MG63 (cell line): ENCODE data around the gene PTGS1. TPM values are rescaled to one million over a fixed set of nuclear protein-coding genes. Genes with fewer than 3 reads are reported as not detected.
"Not testable (repeated sequence)": the region's sequence is repeated elsewhere in the genome, so short reads cannot be mapped to it uniquely, and the experiment has no call there.

Experiments
- DNase-seq: peaks from one replicate; pipeline ENCODE4 v3.0.0-alpha.2; 2020
- H3K27me3 ChIP-seq: fragments of 250-450 bp; sonication (Bioruptor Pico); 2 replicates; pipeline ENCODE4 v1.5.1; 2020; ENCODE audit warnings: mild to moderate bottlenecking, moderate library complexity
- H3K36me3 ChIP-seq: fragments of 250-450 bp; sonication (Bioruptor Pico); 2 replicates; pipeline ENCODE4 v1.5.1; 2020; ENCODE audit warnings: mild to moderate bottlenecking, moderate library complexity
- H3K4me3 ChIP-seq: fragments of 250-450 bp; sonication (Bioruptor Pico); 2 replicates; pipeline ENCODE4 v1.5.1; 2020; ENCODE audit warnings: mild to moderate bottlenecking, moderate library complexity
- H3K9me3 ChIP-seq: fragments of 250-450 bp; sonication (Bioruptor Pico); 2 replicates; pipeline ENCODE4 v1.5.1; 2020; ENCODE audit warnings: mild to moderate bottlenecking, moderate library complexity
- total RNA-seq: library from RNA; depleted of rRNA; stranded (reverse); fragments of >200 nt; shearing (Covaris generic); gene quantifications from 2 replicates; pipeline ENCODE4 v1.2.3, GENCODE V29; 2014; ENCODE audit warnings: low replicate concordance; rRNA removed

Gene PTGS1
- total RNA-seq, 1 experiment from 2014 or later: not detected

- no peaks in the 10 kb centered on the region for H3K36me3 ChIP-seq
Measured at GRCh38 chr9:122402874-122403273, 32.0 kb downstream of the PTGS1 start.

DNA sequence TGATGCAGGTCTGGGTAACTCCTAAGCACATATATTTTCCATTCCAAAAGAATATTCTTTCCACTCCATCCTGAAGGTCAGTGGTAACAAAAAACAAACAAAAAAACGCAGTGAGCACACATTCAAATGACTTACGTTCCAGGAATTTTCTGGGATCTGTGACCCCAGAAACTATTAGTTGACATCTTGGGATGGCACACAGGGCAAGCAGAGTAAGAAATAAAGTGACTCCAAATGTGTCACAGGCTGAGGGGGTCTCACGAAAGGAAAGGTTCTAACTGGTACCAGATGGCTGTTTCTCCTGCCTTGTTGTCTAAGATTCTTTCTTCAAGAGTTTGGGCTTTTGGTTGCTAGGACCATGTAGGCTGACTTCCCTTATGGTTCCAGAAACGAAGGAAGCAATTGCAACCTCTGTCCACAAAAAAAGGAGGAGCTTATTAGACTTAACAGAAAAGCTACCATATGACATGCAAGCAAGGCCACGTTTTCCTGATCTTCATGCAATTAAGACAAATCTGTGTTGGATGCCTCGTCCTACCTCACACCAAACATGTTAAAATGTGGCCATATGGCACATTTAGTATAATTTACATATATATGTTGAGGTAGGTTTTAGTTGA lies 32.7 kb downstream of the PTGS1 start:
- Histone ChIP-seq H3K36me3 (no peaks in the 10 kb centered on the region), H3K9me3 (peaks cover 3% of the 10 kb centered on the region), H3K4me3 (no peak overlapping the region), H3K27me3 (no peaks in the 10 kb centered on the region)
- DNase-seq: no peak

More at GRCh38 chr9:122402874-122403273, 32.0 kb downstream of the PTGS1 start:
- Histone ChIP-seq H3K27me3 (no peaks in the 10 kb centered on the region), H3K4me3 (no peak overlapping the region), H3K9me3 (peaks cover 3% of the 10 kb centered on the region)
- no peak for DNase-seq

DNA sequence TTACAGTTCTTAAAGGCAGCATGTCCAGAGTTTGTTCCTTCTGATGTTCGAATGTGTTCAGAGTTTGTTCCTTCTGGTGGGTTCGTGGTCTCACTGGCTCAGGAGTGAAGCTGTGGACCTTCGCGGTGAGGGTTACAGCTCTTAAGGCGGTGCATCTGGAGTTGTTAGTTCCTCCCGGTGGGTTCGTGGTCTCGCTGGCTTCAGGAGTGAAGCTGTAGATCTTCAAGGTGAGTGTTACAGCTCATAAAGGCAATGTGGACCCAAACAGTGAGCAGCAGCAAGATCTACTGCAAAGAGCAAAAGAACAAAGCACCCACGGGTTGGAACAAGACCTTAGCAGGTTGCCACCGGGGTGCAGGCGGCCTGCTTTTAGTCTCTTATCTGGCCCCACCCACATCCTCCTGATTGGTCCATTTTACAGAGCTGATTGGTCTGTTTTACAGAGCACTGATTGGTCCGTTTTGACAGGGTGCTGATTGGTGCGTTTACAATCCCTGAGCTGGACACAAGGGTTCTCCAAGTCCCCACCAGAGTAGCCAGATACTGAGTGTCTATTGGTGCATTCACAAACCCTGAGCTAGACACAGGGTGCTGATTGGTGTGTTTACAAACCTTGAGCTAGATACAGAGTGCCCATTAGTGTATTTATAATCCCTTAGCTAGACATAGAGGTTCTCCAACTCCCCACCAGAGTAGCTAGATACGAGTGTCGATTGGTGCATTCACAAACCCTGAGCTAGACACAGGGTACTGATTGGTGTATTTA lies 34.7 kb downstream of the PTGS1 start:
- DNase-seq, H3K4me3 ChIP-seq, H3K36me3 ChIP-seq, H3K9me3 ChIP-seq, H3K27me3 ChIP-seq: not testable (repeated sequence)

DNA sequence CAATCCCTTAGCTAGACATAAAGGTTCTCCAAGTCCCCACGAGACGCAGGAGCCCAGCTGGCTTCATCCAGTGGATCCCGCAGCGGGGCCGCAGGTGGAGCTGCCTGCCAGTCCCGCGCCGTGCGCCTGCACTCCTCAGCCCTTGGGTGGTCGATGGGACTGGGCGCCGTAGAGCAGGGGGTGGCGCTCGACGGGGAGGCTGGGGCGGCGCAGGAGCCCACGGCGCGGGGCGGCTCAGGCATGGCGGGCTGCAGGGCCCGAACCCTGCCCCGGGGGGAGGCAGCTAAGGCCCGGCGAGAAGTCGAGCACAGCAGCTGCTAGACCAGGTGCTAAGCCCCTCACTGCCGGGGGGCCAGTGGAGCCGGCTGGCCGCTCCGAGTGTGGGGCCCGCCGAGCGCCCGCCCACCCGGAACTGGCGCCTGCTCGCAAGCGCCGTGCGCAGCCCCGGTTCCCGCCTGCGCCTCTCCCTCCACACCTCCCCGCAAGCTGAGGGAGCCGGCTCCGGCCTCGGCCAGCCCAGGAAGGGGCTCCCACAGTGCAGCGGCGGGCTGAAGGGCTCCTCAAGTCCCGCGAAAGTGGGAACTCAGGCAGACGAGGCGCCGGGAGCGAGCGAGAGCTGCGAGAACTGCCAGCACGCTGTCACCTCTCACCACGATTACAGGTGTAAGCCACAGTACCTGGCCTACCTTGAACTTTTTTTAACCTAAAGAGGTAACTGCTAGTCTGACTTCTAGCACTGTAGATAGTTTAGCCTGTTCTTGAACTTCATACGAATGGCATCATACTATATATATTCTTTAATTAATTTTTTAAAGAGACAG lies 35.5 kb downstream of the PTGS1 start:
- DNase-seq: no peak
- Histone ChIP-seq H3K27me3 (no peaks in the 10 kb centered on the region), H3K9me3 (no peaks in the 10 kb centered on the region), H3K4me3 (no peak overlapping the region), H3K36me3 (no peaks in the 10 kb centered on the region)

GRCh38 chr9:122414108-122414507 lies 43.3 kb downstream of the PTGS1 start:
- not testable (repeated sequence) for DNase-seq, H3K4me3 ChIP-seq, H3K9me3 ChIP-seq, H3K36me3 ChIP-seq, H3K27me3 ChIP-seq

- 0 out of 2 replicates have a peak, but pooled peaks cover 2% of the 10 kb centered on the region for H3K9me3 ChIP-seq
- H3K36me3 ChIP-seq: no peaks in the 10 kb centered on the region
- no peak for DNase-seq
- H3K4me3 ChIP-seq: no peak overlapping the region
- H3K27me3 ChIP-seq: no peaks in the 10 kb centered on the region
Measured at GRCh38 chr9:122418016-122418415, 47.2 kb downstream of the PTGS1 start.

GRCh38 chr9:122420315-122420714 lies 49.5 kb downstream of the PTGS1 start:
- Histone ChIP-seq H3K36me3 (no peaks in the 10 kb centered on the region), H3K9me3 (0 out of 2 replicates have a peak, but pooled peaks cover 2% of the 10 kb centered on the region)
- no peak for DNase-seq

DNA sequence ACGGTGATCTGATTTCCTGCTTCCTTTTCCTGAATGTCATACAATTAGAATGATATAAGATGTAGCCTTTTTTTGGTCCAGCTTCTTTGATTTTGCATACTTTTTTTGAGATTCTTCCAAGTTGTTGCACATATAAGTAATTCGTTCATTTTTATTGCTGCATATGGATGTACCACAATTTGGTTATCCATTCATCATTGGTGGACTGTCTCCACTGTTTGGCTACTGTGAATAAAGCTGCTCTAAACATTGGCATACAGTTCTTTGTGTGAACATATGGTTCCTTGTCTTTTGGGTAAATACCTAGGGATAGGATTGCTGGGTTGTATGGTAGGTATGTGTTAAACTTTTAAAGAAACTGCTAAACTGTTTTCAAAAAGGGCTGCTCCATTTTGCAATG lies 54.3 kb downstream of the PTGS1 start:
- H3K4me3 ChIP-seq: no peak overlapping the region
- DNase-seq: no peak
- H3K36me3 ChIP-seq: no peaks in the 10 kb centered on the region
- H3K9me3 ChIP-seq: 0 out of 2 replicates have a peak, but pooled peaks cover 1% of the 10 kb centered on the region
- 0 out of 2 replicates have a peak, but pooled peaks cover 3% of the 10 kb centered on the region for H3K27me3 ChIP-seq

More at GRCh38 chr9:122420315-122420714, 49.5 kb downstream of the PTGS1 start:
- Histone ChIP-seq H3K4me3 (no peak overlapping the region), H3K27me3 (no peaks in the 10 kb centered on the region)

GRCh38 chr9:122426723-122427122 lies 55.9 kb downstream of the PTGS1 start:
- no peaks in the 10 kb centered on the region for H3K36me3 ChIP-seq
- DNase-seq: no peak
- H3K27me3 ChIP-seq: 0 out of 2 replicates have a peak, but pooled peaks cover 3% of the 10 kb centered on the region
- no peak overlapping the region for H3K4me3 ChIP-seq
- H3K9me3 ChIP-seq: no peaks in the 10 kb centered on the region

GRCh38 chr9:122442568-122442967 lies 71.7 kb downstream of the PTGS1 start:
- Histone ChIP-seq H3K4me3 (no peak overlapping the region), H3K9me3 (no peaks in the 10 kb centered on the region), H3K27me3 (no peaks in the 10 kb centered on the region), H3K36me3 (no peaks in the 10 kb centered on the region)
- DNase-seq: no peak

GRCh38 chr9:122444041-122444733 lies 73.4 kb downstream of the PTGS1 start:
- Histone ChIP-seq H3K4me3 (no peak overlapping the region), H3K27me3 (no peaks in the 10 kb centered on the region), H3K9me3 (no peaks in the 10 kb centered on the region), H3K36me3 (no peaks in the 10 kb centered on the region)
- no peak for DNase-seq

Other genes with a start within 250 kb of the PTGS1 start
- 44.8 and 68.0 TPM in 2 replicates for gene NDUFA8, start 211.2 kb upstream of the PTGS1 start, total RNA-seq
- not detected in 2 replicates for gene MORN5, start 211.1 kb upstream of the PTGS1 start, total RNA-seq
- not detected in 2 replicates for gene LHX6, start 142.1 kb upstream of the PTGS1 start, total RNA-seq
- 8.1 and 10.8 TPM in 2 replicates for gene RBM18, start 106.2 kb upstream of the PTGS1 start, total RNA-seq
- gene MRRF, start 106.1 kb upstream of the PTGS1 start, total RNA-seq: 45.9 and 62.5 TPM in 2 replicates
- gene OR1J1, start 106.9 kb downstream of the PTGS1 start, total RNA-seq: not detected in 2 replicates
- gene OR1J2, start 139.8 kb downstream of the PTGS1 start, total RNA-seq: not detected in 2 replicates
- not detected in 2 replicates for gene OR1J4, start 148.1 kb downstream of the PTGS1 start, total RNA-seq
- gene OR1N1, start 156.3 kb downstream of the PTGS1 start, total RNA-seq: not detected in 2 replicates
- not detected in 2 replicates for gene OR1N2, start 182.1 kb downstream of the PTGS1 start, total RNA-seq
- not detected in 2 replicates for gene OR1L8, start 212.4 kb downstream of the PTGS1 start, total RNA-seq
- gene OR1Q1, start 243.7 kb downstream of the PTGS1 start, total RNA-seq: not detected in 2 replicates